PC-3 (cell line): ENCODE data around the gene CEP68. TPM values are rescaled to one million over a fixed set of nuclear protein-coding genes. Genes with fewer than 3 reads are reported as not detected.
A peak's percentile ranks its signal among the peaks of the same experiment; 100 is the strongest.

Experiments used
- ATAC-seq: fragments of 200-7000 bp; cut with Tn5 transposase; 2 replicates; pipeline ENCODE4 v1.9.1; 2020; ENCODE audit warnings: mild to moderate bottlenecking, moderate library complexity
- BruUV-seq: library from RNA; stranded (reverse); fragments of 400-500 nt; replicated peaks from 2 replicates; lab custom pipeline; 2021; lab: Mats Ljungman, UMichigan
- CTCF ChIA-PET: fragments of 300-600 bp; sonication (Branson Sonifier 250); formaldehyde crosslinking; loops from one replicate; lab custom pipeline; 2022; ENCODE audit warnings: antibody characterized with exemption; lab: Charles Lee
- POLR2A ChIA-PET: fragments of 300-600 bp; sonication (Branson Sonifier 250); formaldehyde crosslinking; loops from one replicate; lab custom pipeline; 2022; ENCODE audit warnings: antibody characterized with exemption; ENCODE audit not compliant: unreplicated experiment; lab: Charles Lee
- DNase-seq: peaks from one replicate; pipeline ENCODE4 v3.0.0-alpha.2; 2015
- H2AFZ ChIP-seq: fragments of 300-600 bp; sonication (generic); 2 replicates; pipeline ENCODE4 v1.6.0; 2016; ENCODE audit warnings: antibody characterized with exemption, low read length
- H3F3A ChIP-seq: fragments of 300-600 bp; sonication (generic); one replicate; pipeline ENCODE4 v1.6.0; 2017; ENCODE audit warnings: antibody characterized with exemption, low read length, control low read depth, mild to moderate bottlenecking; ENCODE audit not compliant: unreplicated experiment
- H3K27ac ChIP-seq: fragments of 300-600 bp; sonication (generic); 2 replicates; pipeline ENCODE4 v1.5.1; 2016; ENCODE audit warnings: mild to moderate bottlenecking, low read length
- H3K27me3 ChIP-seq: fragments of 300-600 bp; sonication (generic); 2 replicates; pipeline ENCODE4 v1.6.1; 2016; ENCODE audit warnings: low read length, mixed read lengths
- H3K36me3 ChIP-seq: fragments of 300-600 bp; sonication (generic); 2 replicates; pipeline ENCODE4 v1.6.1; 2016; ENCODE audit warnings: low read depth, mixed run types, low read length, mixed read lengths
- H3K4me1 ChIP-seq: fragments of 300-600 bp; sonication (generic); 2 replicates; pipeline ENCODE4 v1.5.1; 2016; ENCODE audit warnings: low read length; ENCODE audit not compliant: insufficient read depth
- H3K4me2 ChIP-seq: fragments of 300-600 bp; sonication (generic); 2 replicates; pipeline ENCODE4 v1.6.0; 2016; ENCODE audit warnings: low read length
- H3K4me3 ChIP-seq: fragments of 300-600 bp; sonication (generic); 2 replicates; pipeline ENCODE4 v1.5.1; 2016; ENCODE audit warnings: mild to moderate bottlenecking, low read length, mixed read lengths
- H3K79me2 ChIP-seq: fragments of 300-600 bp; sonication (generic); 2 replicates; pipeline ENCODE4 v1.6.1; 2017; ENCODE audit warnings: low read length, mixed read lengths
- H3K9ac ChIP-seq: fragments of 300-600 bp; sonication (generic); 2 replicates; pipeline ENCODE4 v1.6.0; 2016; ENCODE audit warnings: mild to moderate bottlenecking, low read length
- H3K9me2 ChIP-seq: fragments of 300-600 bp; sonication (generic); replicated peaks from 2 replicates; pipeline ENCODE4 v1.6.1; 2016; ENCODE audit warnings: mixed run types, low read length, mixed read lengths
- H3K9me3 ChIP-seq: fragments of 300-600 bp; sonication (generic); 2 replicates; pipeline ENCODE4 v1.6.1; 2016; ENCODE audit warnings: low read length, mixed read lengths
- H4K20me1 ChIP-seq: fragments of 300-600 bp; sonication (generic); 2 replicates; pipeline ENCODE4 v1.6.1; 2016; ENCODE audit warnings: low read length, mixed read lengths
- EZH2 ChIP-seq: fragments of 300-600 bp; sonication (generic); IDR thresholded peaks from one replicate; pipeline ENCODE4 v1.6.1; 2017; ENCODE audit warnings: antibody characterized with exemption, mild to moderate bottlenecking, low read length; ENCODE audit not compliant: unreplicated experiment
- EZH2phosphoT487 ChIP-seq: fragments of 300-600 bp; sonication (generic); IDR thresholded peaks from 2 replicates; pipeline ENCODE4 v1.6.1; 2018; ENCODE audit warnings: mild to moderate bottlenecking, antibody characterized with exemption, low read length, borderline replicate concordance
- intact Hi-C: fragments of 100-400 bp; cut with micrococcal nuclease; formaldehyde crosslinking; loops from 2 replicates; pipeline ENCODE4 v1.9.0; 2023
- total RNA-seq: library from RNA; depleted of rRNA; stranded (reverse); fragments of >200 nt; gene quantifications from 2 replicates; pipeline ENCODE4 v1.2.3, GENCODE V29; 2014
- TF ChIP-seq, protein P1 (sequence below): fragments of 300-600 bp; sonication (generic); conservative IDR thresholded peaks from 2 replicates; pipeline ENCODE4 v1.5.1; 2017; ENCODE audit warnings: antibody characterized with exemption, low read depth, mild to moderate bottlenecking, low read length

Gene CEP68
- total RNA-seq, 1 experiment from 2014 or later = 3.4 TPM

DNA sequence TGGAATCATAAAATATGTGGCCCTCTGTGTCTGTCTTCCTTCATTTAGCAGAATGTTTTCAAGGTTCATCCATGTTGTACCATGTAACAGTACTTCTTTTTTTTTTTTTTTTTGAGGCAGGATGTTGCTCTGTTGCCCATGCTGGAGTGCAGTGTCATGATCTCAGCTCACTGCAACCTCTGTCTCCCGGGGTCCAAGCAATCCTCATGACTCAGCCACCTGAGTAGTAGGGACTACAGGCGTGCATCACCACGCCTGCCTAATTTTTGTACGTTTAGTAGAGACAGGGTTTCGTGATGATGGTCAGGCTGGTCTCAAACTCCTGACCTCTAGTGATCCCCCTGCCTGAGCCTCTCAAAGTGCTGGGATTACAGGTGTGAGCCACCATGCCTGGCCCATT lies 42.5 kb downstream of the CEP68 start:
- Histone ChIP-seq H3K9me2 (no peaks in the 10 kb centered on the region), H2AFZ (no peak overlapping the region), H3K4me3 (no peak overlapping the region), H3K9ac (no peak overlapping the region), H3K27ac (no peak overlapping the region), H3K9me3 (no peaks in the 10 kb centered on the region), H3K27me3 (no peaks in the 10 kb centered on the region), H3F3A (peaks cover 4% of the 10 kb centered on the region), H3K4me2 (no peak overlapping the region), H4K20me1 (peaks cover 19% of the 10 kb centered on the region), H3K36me3 (peaks cover 57% of the 10 kb centered on the region), H3K79me2 (peaks cover 67% of the 10 kb centered on the region), H3K4me1 (no peaks in the 10 kb centered on the region)
- CTCF ChIA-PET = no interaction called here
- BruUV-seq = no TSS peak
- TF ChIP-seq EZH2phosphoT487 (no peak), EZH2 (no peak)
- TF ChIP-seq, protein P1, sequence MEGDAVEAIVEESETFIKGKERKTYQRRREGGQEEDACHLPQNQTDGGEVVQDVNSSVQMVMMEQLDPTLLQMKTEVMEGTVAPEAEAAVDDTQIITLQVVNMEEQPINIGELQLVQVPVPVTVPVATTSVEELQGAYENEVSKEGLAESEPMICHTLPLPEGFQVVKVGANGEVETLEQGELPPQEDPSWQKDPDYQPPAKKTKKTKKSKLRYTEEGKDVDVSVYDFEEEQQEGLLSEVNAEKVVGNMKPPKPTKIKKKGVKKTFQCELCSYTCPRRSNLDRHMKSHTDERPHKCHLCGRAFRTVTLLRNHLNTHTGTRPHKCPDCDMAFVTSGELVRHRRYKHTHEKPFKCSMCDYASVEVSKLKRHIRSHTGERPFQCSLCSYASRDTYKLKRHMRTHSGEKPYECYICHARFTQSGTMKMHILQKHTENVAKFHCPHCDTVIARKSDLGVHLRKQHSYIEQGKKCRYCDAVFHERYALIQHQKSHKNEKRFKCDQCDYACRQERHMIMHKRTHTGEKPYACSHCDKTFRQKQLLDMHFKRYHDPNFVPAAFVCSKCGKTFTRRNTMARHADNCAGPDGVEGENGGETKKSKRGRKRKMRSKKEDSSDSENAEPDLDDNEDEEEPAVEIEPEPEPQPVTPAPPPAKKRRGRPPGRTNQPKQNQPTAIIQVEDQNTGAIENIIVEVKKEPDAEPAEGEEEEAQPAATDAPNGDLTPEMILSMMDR = no peak
- DNase-seq (no peak), ATAC-seq (no peak)
- POLR2A ChIA-PET = interaction anchor here (0.6 kb wide), 1 partner anchor 74 kb away, joined by 7 read pairs; no protein-coding TSS in a partner anchor
- intact Hi-C loops = no loop called here

DNA sequence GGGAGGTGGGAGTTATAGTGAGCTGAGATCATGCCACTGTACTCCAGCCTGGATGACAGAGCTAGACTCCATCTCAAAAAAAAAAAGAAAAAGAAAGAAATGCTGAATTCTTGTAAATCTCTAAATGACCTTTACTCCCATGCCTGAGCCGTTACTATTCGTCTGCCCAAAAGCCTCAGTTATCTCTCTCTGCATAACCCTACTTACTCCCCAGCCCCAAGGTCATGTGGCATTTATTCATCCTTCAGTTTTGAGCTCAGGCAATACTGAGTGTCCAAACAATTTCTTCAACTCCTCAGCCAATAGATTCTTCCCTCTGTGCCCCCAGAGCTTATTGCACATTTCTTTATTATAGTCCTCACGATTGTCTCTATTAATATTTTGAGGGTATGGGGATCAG lies 44.9 kb downstream of the CEP68 start:
- Histone ChIP-seq H3K9ac (no peak overlapping the region), H3K36me3 (peaks cover 60% of the 10 kb centered on the region), H3K4me2 (no peak overlapping the region), H4K20me1 (peaks cover 31% of the 10 kb centered on the region), H3K9me2 (no peaks in the 10 kb centered on the region), H2AFZ (no peak overlapping the region), H3K4me3 (no peak overlapping the region), H3K4me1 (no peaks in the 10 kb centered on the region), H3F3A (peaks cover 4% of the 10 kb centered on the region), H3K27ac (no peak overlapping the region), H3K9me3 (no peaks in the 10 kb centered on the region), H3K27me3 (no peaks in the 10 kb centered on the region), H3K79me2 (peaks cover 76% of the 10 kb centered on the region)
- intact Hi-C loops = no loop called here
- DNase-seq (no peak), ATAC-seq (no peak)
- ChIA-PET CTCF (no interaction called here), POLR2A (no interaction called here)
- TF ChIP-seq EZH2 = no peak
- TF ChIP-seq EZH2phosphoT487 = no peak
- TF ChIP-seq, protein P1 = no peak
- BruUV-seq = no TSS peak

DNA sequence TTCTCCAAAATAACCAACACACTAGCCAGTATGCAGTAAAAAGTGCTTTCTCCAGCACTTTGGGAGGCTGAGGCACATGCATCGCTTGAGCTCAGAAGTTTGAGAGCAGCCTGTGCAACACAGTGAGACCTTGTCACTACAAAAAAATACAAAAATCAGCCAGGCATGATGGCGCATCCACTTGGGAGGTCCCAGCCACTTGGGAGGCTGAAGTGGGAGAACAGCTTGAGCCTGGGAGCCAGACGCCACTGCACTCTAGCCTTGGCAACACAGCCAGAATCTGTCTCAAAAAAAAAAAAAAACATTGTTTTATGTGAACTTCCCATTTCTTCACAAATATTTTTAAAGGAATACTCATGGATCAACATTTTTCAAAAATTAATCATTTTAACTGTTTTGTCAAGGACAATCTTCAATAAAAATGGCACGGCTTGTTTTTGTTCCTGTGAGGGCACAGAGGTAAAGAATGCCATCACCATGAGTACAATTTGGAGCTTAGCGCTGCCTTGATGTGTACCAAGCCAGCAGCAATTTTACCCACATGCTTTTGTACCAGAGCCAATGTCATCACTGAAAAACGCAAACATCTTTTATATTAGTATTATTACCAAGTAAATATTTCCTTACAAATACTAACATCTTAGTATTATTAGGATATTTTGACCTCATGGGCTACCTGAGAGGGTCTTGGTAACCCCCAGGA lies 46.9 kb downstream of the CEP68 start:
- Histone ChIP-seq H3K4me3 (no peak overlapping the region), H3K9me3 (no peaks in the 10 kb centered on the region), H4K20me1 (peaks cover 34% of the 10 kb centered on the region), H3K79me2 (peaks cover 78% of the 10 kb centered on the region), H3K9me2 (no peaks in the 10 kb centered on the region), H3F3A (peaks cover 3% of the 10 kb centered on the region), H2AFZ (no peak overlapping the region), H3K27me3 (no peaks in the 10 kb centered on the region), H3K9ac (no peak overlapping the region), H3K4me2 (no peak overlapping the region), H3K4me1 (no peaks in the 10 kb centered on the region), H3K27ac (no peak overlapping the region), H3K36me3 (peaks cover 44% of the 10 kb centered on the region; the same call in 1 of the 2 replicates)
- intact Hi-C loops = no loop called here
- TF ChIP-seq, protein P1 = no peak
- TF ChIP-seq EZH2 (no peak), EZH2phosphoT487 (no peak)
- peak; percentile 4 for DNase-seq
- BruUV-seq = no TSS peak
- no peak for ATAC-seq
- ChIA-PET POLR2A (interaction anchor here (0.6 kb wide), 1 partner anchor 124 kb away, joined by 4 read pairs; no protein-coding TSS in a partner anchor), CTCF (no interaction called here)
